K562 (cell line): Measurements from ENCODE around the gene KRT16. TPM values are rescaled to one million over a fixed set of nuclear protein-coding genes. Genes with fewer than 3 reads are reported as not detected.
A peak's percentile ranks its signal among the peaks of the same experiment; 100 is the strongest.

Experiments
- DACH1 ChIP-seq: fragments of 450-650 bp; IDR thresholded peaks from 2 replicates; pipeline ENCODE4 v1.6.1; 2018; ENCODE audit not compliant: partially characterized antibody
- EZH2 ChIP-seq: IDR thresholded peaks from 2 replicates; pipeline ENCODE4 v1.6.1; 2012; ENCODE audit warnings: low read depth, mild to moderate bottlenecking, inconsistent platforms, low read length, borderline replicate concordance
- GABPB2 ChIP-seq: fragments of 250-450 bp; sonication (Bioruptor Pico); conservative IDR thresholded peaks from 2 replicates; pipeline ENCODE4 v1.5.1; 2021; ENCODE audit warnings: mild to moderate bottlenecking
- HDAC3 ChIP-seq: fragments of 450-650 bp; IDR thresholded peaks from 2 replicates; pipeline ENCODE4 v1.6.1; 2018; ENCODE audit warnings: borderline replicate concordance, mild to moderate bottlenecking, moderate library complexity; ENCODE audit not compliant: partially characterized antibody
- HNRNPLL ChIP-seq: fragments of 200-400 bp; formaldehyde crosslinking; IDR thresholded peaks from 2 replicates; pipeline ENCODE4 v1.6.1; 2017; ENCODE audit warnings: low read length, low read depth, mild to moderate bottlenecking; ENCODE audit not compliant: poor library complexity, severe bottlenecking
- KDM1A ChIP-seq, 2 experiments: fragments of 450-650 bp; IDR thresholded peaks; 2 replicates each; pipeline ENCODE4 v1.6.1; 2016; ENCODE audit warnings: mild to moderate bottlenecking in 2 of 2
- NR2C2 ChIP-seq, 2 experiments: fragments of 200-800 bp in 1 of 2; sonication (Bioruptor generic) in 1 of 2; sonication (generic) in 1 of 2; formaldehyde crosslinking in 1 of 2; IDR thresholded peaks; 2 replicates each; pipeline versions ENCODE4 v1.6.1 to v1.8.0; 2016 to 2022; ENCODE audit warnings: mild to moderate bottlenecking in 1 of 2, missing compliant biosample characterization in 1 of 2, missing genetic modification characterization in 1 of 2, missing genetic modification reagents in 1 of 2
- PHF21A ChIP-seq: fragments of 450-650 bp; IDR thresholded peaks from 2 replicates; pipeline ENCODE4 v1.6.1; 2017; ENCODE audit warnings: low read depth, borderline replicate concordance
- PURB ChIP-seq: sonication (generic); formaldehyde crosslinking; IDR thresholded peaks from 2 replicates; pipeline ENCODE4 v1.9.0; 2021; ENCODE audit warnings: low read depth, mild to moderate bottlenecking, missing genetic modification reagents
- REST ChIP-seq, 2 experiments: fragments of 450-650 bp; formaldehyde crosslinking in 1 of 2; IDR thresholded peaks; 2 replicates each; pipeline versions ENCODE4 v1.4.0 to v1.6.1; 2014 to 2020; ENCODE audit warnings: mild to moderate bottlenecking in 2 of 2, borderline replicate concordance in 1 of 2, low read depth in 1 of 2
- SOX6 ChIP-seq: fragments of 450-650 bp; IDR thresholded peaks from 2 replicates; pipeline ENCODE4 v1.6.1; 2014; ENCODE audit warnings: mild to moderate bottlenecking
- SUPT5H ChIP-seq: fragments of 450-650 bp; IDR thresholded peaks from 2 replicates; pipeline ENCODE4 v1.6.1; 2016
- ZBTB49 ChIP-seq: sonication (generic); formaldehyde crosslinking; IDR thresholded peaks from 2 replicates; pipeline ENCODE4 v1.8.0; 2022; ENCODE audit warnings: missing genetic modification reagents, mild to moderate bottlenecking, borderline replicate concordance
- ZSCAN29 ChIP-seq: fragments of 450-650 bp; IDR thresholded peaks from 2 replicates; pipeline ENCODE4 v1.6.1; 2017
- polyA plus RNA-seq, 8 experiments: library from polyadenylated mRNA; depleted of rRNA in 4 of 8; stranded (reverse) in 5 of 8; unstranded in 3 of 8; fragments of >200 nt; fragmentation: Nextera tagmentation in 2 of 8; fragmentation: Illumina TruSeq in 1 of 8; extraction: Ambion mirVana in 2 of 8; extraction: Trizol in 1 of 8; gene quantifications; 2 replicates each; pipeline versions ENCODE4 v1.2.1 to v1.2.3, GENCODE V29; 2011 to 2014; ENCODE audit warnings: inconsistent platforms in 1 of 8, missing spikeins in 1 of 8
- total RNA-seq, 7 experiments: library from RNA; depleted of rRNA in 6 of 7; stranded (reverse); fragments of >200 nt in 6 of 7; fragmentation: Illumina TruSeq in 2 of 7; extraction: Trizol in 2 of 7; gene quantifications; 2 replicates each; pipeline versions ENCODE4 v1.2.1 to v1.2.3, GENCODE V29; 2011 to 2021; ENCODE audit warnings: low replicate concordance in 1 of 7
- TF ChIP-seq, protein P1 (sequence below): sonication (generic); formaldehyde crosslinking; IDR thresholded peaks from 2 replicates; pipeline ENCODE4 v1.8.1; 2022; ENCODE audit warnings: missing genetic modification reagents

Gene KRT16
- total and polyA plus RNA-seq, 9 of the 15 experiments (the other 6 are each of a cell fraction or from before 2014, with no cell fraction given): 0.04 TPM; not detected in 8

GRCh38 chr17:41579484-41580243 lies 32.9 kb downstream of the KRT16 start (continued):
- peak; percentile 75 for TF ChIP-seq REST (IDR thresholded peaks at IDR 0.05; ENCODE audit: borderline replicate concordance)
- TF ChIP-seq REST (CRISPR knock-in tag; IDR thresholded peaks at IDR 0.05; ENCODE audit: low read depth): no peak
- TF ChIP-seq DACH1: no peak
- TF ChIP-seq PHF21A: no peak
- no peak for TF ChIP-seq HDAC3
- TF ChIP-seq ZSCAN29: no peak
- TF ChIP-seq EZH2: no peak
- TF ChIP-seq PURB: no peak
- TF ChIP-seq SUPT5H: no peak
- TF ChIP-seq, protein P1, sequence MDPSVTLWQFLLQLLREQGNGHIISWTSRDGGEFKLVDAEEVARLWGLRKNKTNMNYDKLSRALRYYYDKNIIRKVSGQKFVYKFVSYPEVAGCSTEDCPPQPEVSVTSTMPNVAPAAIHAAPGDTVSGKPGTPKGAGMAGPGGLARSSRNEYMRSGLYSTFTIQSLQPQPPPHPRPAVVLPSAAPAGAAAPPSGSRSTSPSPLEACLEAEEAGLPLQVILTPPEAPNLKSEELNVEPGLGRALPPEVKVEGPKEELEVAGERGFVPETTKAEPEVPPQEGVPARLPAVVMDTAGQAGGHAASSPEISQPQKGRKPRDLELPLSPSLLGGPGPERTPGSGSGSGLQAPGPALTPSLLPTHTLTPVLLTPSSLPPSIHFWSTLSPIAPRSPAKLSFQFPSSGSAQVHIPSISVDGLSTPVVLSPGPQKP (CRISPR knock-in tag): no peak
- no peak for TF ChIP-seq ZBTB49 (CRISPR knock-in tag)
- TF ChIP-seq SOX6: peak; percentile 55; the same call in 1 of the 2 replicates
- TF ChIP-seq NR2C2 (CRISPR knock-in tag; IDR thresholded peaks at IDR 0.05): no peak
- TF ChIP-seq NR2C2 (tag; IDR thresholded peaks at IDR 0.05): no peak
- TF ChIP-seq GABPB2 (CRISPR knock-in tag): no peak
- no peak for TF ChIP-seq HNRNPLL
- TF ChIP-seq KDM1A (IDR thresholded peaks at IDR 0.05): no peak
